H1 (cell line): Measurements from ENCODE around the gene MGAT5B. TPM values are rescaled to one million over a fixed set of nuclear protein-coding genes. Genes with fewer than 3 reads are reported as not detected.

Experiments
- CTCF ChIA-PET: fragments of 300-600 bp; sonication (Branson Sonifier 250); formaldehyde crosslinking; loops from one replicate; lab custom pipeline; 2021; ENCODE audit not compliant: partially characterized antibody; lab: Charles Lee
- POLR2A ChIA-PET: fragments of 300-600 bp; sonication (Branson Sonifier 250); formaldehyde crosslinking; loops from one replicate; lab custom pipeline; 2021; ENCODE audit warnings: inconsistent platforms; ENCODE audit not compliant: partially characterized antibody; lab: Charles Lee
- DNase-seq, 2 experiments: peaks; one replicate each; pipeline versions ENCODE4 v3.0.0 to v3.0.0-alpha.2; 2010 to 2022; ENCODE audit warnings: low spot score in 2 of 2, low read depth in 1 of 2, mixed read lengths in 1 of 2
- FAIRE-seq: peaks from 2 replicates; lab custom pipeline; 2011; peaks lifted over from hg19 to GRCh38; lab: Jason Lieb, UNC
- H2AFZ ChIP-seq: 2 replicates; pipeline ENCODE4 v1.8.1; 2012; ENCODE audit warnings: low read length, inconsistent platforms
- H2AK5ac ChIP-seq: 2 replicates; pipeline ENCODE4 v1.6.1; 2013; ENCODE audit warnings: low read depth, low read length
- H2BK120ac ChIP-seq: replicated peaks from 2 replicates; pipeline ENCODE3; 2013; ENCODE audit warnings: low read depth, low read length, inconsistent platforms
- H2BK12ac ChIP-seq: 2 replicates; pipeline ENCODE4 v1.6.1; 2013; ENCODE audit warnings: low read depth, low read length
- H2BK15ac ChIP-seq: 2 replicates; pipeline ENCODE4 v1.6.1; 2013; ENCODE audit warnings: low read length
- H2BK20ac ChIP-seq: 2 replicates; pipeline ENCODE4 v1.6.1; 2013; ENCODE audit warnings: low read length
- H2BK5ac ChIP-seq: 2 replicates; pipeline ENCODE4 v1.6.1; 2013; ENCODE audit warnings: low read depth, low read length
- H3K14ac ChIP-seq: 2 replicates; pipeline ENCODE4 v1.6.1; 2013; ENCODE audit warnings: inconsistent platforms; ENCODE audit not compliant: insufficient read length
- H3K18ac ChIP-seq: 2 replicates; pipeline ENCODE4 v1.6.1; 2013; ENCODE audit warnings: low read length; ENCODE audit errors: extremely low read depth
- H3K23ac ChIP-seq: 2 replicates; pipeline ENCODE4 v1.6.1; 2013; ENCODE audit warnings: inconsistent platforms; ENCODE audit not compliant: insufficient read length
- H3K23me2 ChIP-seq: 2 replicates; pipeline ENCODE4 v1.6.1; 2013; ENCODE audit warnings: low read depth, low read length
- H3K27ac ChIP-seq: 2 replicates; pipeline ENCODE4 v1.6.1; 2011; ENCODE audit warnings: low read depth, low read length, inconsistent platforms
- H3K27me3 ChIP-seq, 4 experiments: replicated peaks in 1 of 4; 1 replicate in 1 of 4; 2 replicates in 3 of 4; pipeline versions ENCODE4 v1.6.1 to v1.8.1; 2011 to 2013; ENCODE audit warnings: low read length in 3 of 4, mild to moderate bottlenecking in 3 of 4, inconsistent platforms in 2 of 4, mixed read lengths in 2 of 4, moderate library complexity in 1 of 4; ENCODE audit not compliant: control insufficient read depth in 3 of 4, insufficient read depth in 3 of 4; ENCODE audit errors: extremely low read depth in 1 of 4
- H3K36me3 ChIP-seq, 4 experiments: 2 replicates each; pipeline versions ENCODE4 v1.6.1 to v1.8.1; 2011 to 2013; ENCODE audit warnings: mild to moderate bottlenecking in 4 of 4, low read length in 3 of 4, moderate library complexity in 2 of 4, control low read depth in 1 of 4, inconsistent platforms in 1 of 4; ENCODE audit not compliant: insufficient read depth in 4 of 4, control insufficient read depth in 2 of 4
- H3K4ac ChIP-seq: replicated peaks from 2 replicates; pipeline ENCODE3; 2013; ENCODE audit warnings: low read length, low read depth, mixed read lengths, inconsistent platforms; ENCODE audit not compliant: insufficient read length
- H3K4me1 ChIP-seq, 4 experiments: replicated peaks in 1 of 4; 1 replicate in 1 of 4; 2 replicates in 3 of 4; pipeline versions ENCODE4 v1.6.1 to v1.8.1; 2011 to 2013; ENCODE audit warnings: low read length in 3 of 4, inconsistent platforms in 2 of 4, mixed read lengths in 1 of 4; ENCODE audit not compliant: insufficient read depth in 4 of 4, control insufficient read depth in 3 of 4
- H3K4me2 ChIP-seq, 2 experiments: 2 replicates each; pipeline versions ENCODE4 v1.6.1 to v1.8.1; 2011 to 2013; ENCODE audit warnings: low read depth in 2 of 2, low read length in 2 of 2, control low read depth in 1 of 2, inconsistent platforms in 1 of 2, mild to moderate bottlenecking in 1 of 2; ENCODE audit not compliant: insufficient read depth in 1 of 2
- H3K4me3 ChIP-seq, 4 experiments: fragments of 200-600, 300-600 bp in 1 of 4; sonication (generic), shearing (Covaris generic), sonication (Bioruptor Twin) in 1 of 4; 2 replicates each; pipeline versions ENCODE4 v1.5.1 to v1.8.1; 2011 to 2016; ENCODE audit warnings: low read length in 4 of 4, low read depth in 3 of 4, control low read depth in 2 of 4, inconsistent platforms in 2 of 4, mild to moderate bottlenecking in 2 of 4, mixed read lengths in 1 of 4, moderate library complexity in 1 of 4; ENCODE audit not compliant: insufficient read depth in 2 of 4; ENCODE audit errors: extremely low read depth in 1 of 4
- H3K56ac ChIP-seq: replicated peaks from 2 replicates; pipeline ENCODE3; 2013; ENCODE audit warnings: low read depth, mild to moderate bottlenecking, mixed read lengths, low read length, inconsistent platforms; ENCODE audit not compliant: insufficient read length
- H3K79me1 ChIP-seq: 2 replicates; pipeline ENCODE4 v1.6.1; 2013; ENCODE audit warnings: low read depth, low read length, control low read depth
- H3K79me2 ChIP-seq, 2 experiments: 2 replicates each; pipeline versions ENCODE4 v1.6.1 to v1.8.1; 2012 to 2013; ENCODE audit warnings: low read length in 2 of 2, mild to moderate bottlenecking in 2 of 2, inconsistent platforms in 1 of 2; ENCODE audit not compliant: insufficient read depth in 2 of 2, control insufficient read depth in 1 of 2
- H3K9ac ChIP-seq, 4 experiments: replicated peaks in 1 of 4; 1 replicate in 1 of 4; 2 replicates in 3 of 4; pipeline versions ENCODE4 v1.6.1 to v1.8.1; 2011 to 2013; ENCODE audit warnings: low read depth in 3 of 4, low read length in 3 of 4, control low read depth in 2 of 4, mild to moderate bottlenecking in 2 of 4, moderate library complexity in 2 of 4, inconsistent platforms in 1 of 4; ENCODE audit errors: extremely low read depth in 1 of 4
- H3K9me3 ChIP-seq, 2 experiments: 2 replicates each; pipeline versions ENCODE4 v1.6.1 to v1.8.1; 2012 to 2013; ENCODE audit warnings: mild to moderate bottlenecking in 2 of 2, moderate library complexity in 2 of 2, control low read depth in 1 of 2, inconsistent platforms in 1 of 2, low read depth in 1 of 2, low read length in 1 of 2, mixed read lengths in 1 of 2; ENCODE audit not compliant: insufficient read depth in 2 of 2
- H4K20me1 ChIP-seq, 2 experiments: replicated peaks in 1 of 2; 2 replicates each; pipeline versions ENCODE3 to v1.8.1; 2011 to 2013; ENCODE audit warnings: inconsistent platforms in 2 of 2, low read length in 2 of 2, mild to moderate bottlenecking in 1 of 2; ENCODE audit not compliant: insufficient read depth in 2 of 2, control insufficient read depth in 1 of 2
- H4K5ac ChIP-seq: 2 replicates; pipeline ENCODE4 v1.6.1; 2013; ENCODE audit warnings: low read length, low read depth, mixed read lengths, inconsistent platforms; ENCODE audit not compliant: insufficient read length
- H4K8ac ChIP-seq: 2 replicates; pipeline ENCODE4 v1.8.0; 2013; ENCODE audit warnings: mild to moderate bottlenecking, moderate library complexity, low read length, inconsistent platforms; ENCODE audit not compliant: insufficient read depth; ENCODE audit errors: extremely low read depth
- H4K91ac ChIP-seq: replicated peaks from 2 replicates; pipeline ENCODE3; 2013; ENCODE audit warnings: low read length, mixed read lengths, inconsistent platforms; ENCODE audit not compliant: insufficient read length
- ASH2L ChIP-seq: fragments of 200-600, 300-600 bp; sonication (generic); IDR thresholded peaks from one replicate; pipeline ENCODE4 v1.7.1; 2017; ENCODE audit warnings: low read length
- CREB1 ChIP-seq: IDR thresholded peaks from 2 replicates; pipeline ENCODE4 v1.6.1; 2012; ENCODE audit warnings: inconsistent platforms
- NANOG ChIP-seq: IDR thresholded peaks from 2 replicates; pipeline ENCODE4 v1.6.1; 2011; ENCODE audit warnings: low read length, low read depth, mild to moderate bottlenecking, inconsistent platforms; ENCODE audit not compliant: insufficient read depth, poor library complexity, severe bottlenecking
- NRF1 ChIP-seq: IDR thresholded peaks from 2 replicates; pipeline ENCODE4 v1.6.1; 2011; ENCODE audit warnings: mild to moderate bottlenecking, low read depth, low read length, improper control_type of control experiment
- PHF8 ChIP-seq: fragments of 200-600 bp; sonication (generic); conservative IDR thresholded peaks from 2 replicates; pipeline ENCODE4 v1.7.1; 2012; ENCODE audit warnings: low read depth, mild to moderate bottlenecking, inconsistent platforms, low read length, moderate library complexity
- POU5F1 ChIP-seq: IDR thresholded peaks from 2 replicates; pipeline ENCODE4 v1.6.1; 2011; ENCODE audit warnings: low read depth, mild to moderate bottlenecking, low read length, moderate library complexity
- SIN3A ChIP-seq, 2 experiments: IDR thresholded peaks in 1 of 2; conservative IDR thresholded peaks in 1 of 2; 2 replicates each; pipeline ENCODE4 v1.6.1; 2011 to 2012; ENCODE audit warnings: low read length in 2 of 2, improper control_type of control experiment in 1 of 2, low read depth in 1 of 2, mild to moderate bottlenecking in 1 of 2
- TBP ChIP-seq: IDR thresholded peaks from 2 replicates; pipeline ENCODE4 v1.6.1; 2011; ENCODE audit warnings: low read depth, low read length, improper control_type of control experiment
- TEAD4 ChIP-seq: IDR thresholded peaks from 2 replicates; pipeline ENCODE4 v1.6.1; 2012; ENCODE audit warnings: low read depth, low read length, inconsistent platforms, mixed read lengths
- WGBS, 2 experiments: shearing (Covaris generic) in 1 of 2; methylation state at CpG; one replicate each; pipeline versions ENCODE4 v1.1.6 to v1.1.7; 2013 to 2015; ENCODE audit warnings: low lambda C conversion rate in 2 of 2, mixed read lengths in 2 of 2, inconsistent platforms in 1 of 2, low coverage in 1 of 2, missing lambda C conversion rate in 1 of 2; ENCODE audit not compliant: insufficient replicate concordance in 2 of 2, insufficient coverage in 1 of 2, insufficient read length in 1 of 2; ENCODE audit errors: extremely low coverage in 1 of 2, missing lambda C conversion rate in 1 of 2; 5-methylcytosine and 5-hydroxymethylcytosine counted together
- polyA plus RNA-seq, 7 experiments: library from polyadenylated mRNA; depleted of rRNA in 3 of 7; stranded (reverse) in 5 of 7; unstranded in 2 of 7; fragments of >200 nt in 5 of 7; fragments of 200-250 nt in 2 of 7; gene quantifications; 1 replicate in 5 of 7; 2 replicates in 1 of 7; 4 replicates in 1 of 7; pipeline versions ENCODE4 v1.2.1 to v1.2.3, GENCODE V29; 2011 to 2013; ENCODE audit warnings: missing spikeins in 2 of 7, mixed read lengths in 2 of 7
- total RNA-seq: library from RNA; stranded (reverse); fragmentation: NEBNext Ultra II Directional; extraction: Animal tissue kit (Norgen Biotek cat#: 25700); gene quantifications from 2 replicates; pipeline ENCODE4 v1.2.1, GENCODE V29; 2021
- TF ChIP-seq, protein P1 (sequence below): IDR thresholded peaks from 2 replicates; pipeline ENCODE4 v1.6.1; 2012; ENCODE audit warnings: inconsistent platforms
- TF ChIP-seq, protein P2 (sequence below), 3 experiments: IDR thresholded peaks; 1 replicate in 2 of 3; 2 replicates in 1 of 3; pipeline versions ENCODE4 v1.5.1 to v1.6.1; 2011; ENCODE audit warnings: low read length in 3 of 3, mild to moderate bottlenecking in 3 of 3, inconsistent platforms in 2 of 3, low read depth in 1 of 3, moderate library complexity in 1 of 3; ENCODE audit not compliant: insufficient read depth in 1 of 3; ENCODE audit errors: control extremely low read depth in 1 of 3

Gene MGAT5B
- total and polyA plus RNA-seq, 2 of the 8 experiments (the other 6 are each of a cell fraction or from before 2014, with no cell fraction given): 7.9 to 8.2 TPM

DNA sequence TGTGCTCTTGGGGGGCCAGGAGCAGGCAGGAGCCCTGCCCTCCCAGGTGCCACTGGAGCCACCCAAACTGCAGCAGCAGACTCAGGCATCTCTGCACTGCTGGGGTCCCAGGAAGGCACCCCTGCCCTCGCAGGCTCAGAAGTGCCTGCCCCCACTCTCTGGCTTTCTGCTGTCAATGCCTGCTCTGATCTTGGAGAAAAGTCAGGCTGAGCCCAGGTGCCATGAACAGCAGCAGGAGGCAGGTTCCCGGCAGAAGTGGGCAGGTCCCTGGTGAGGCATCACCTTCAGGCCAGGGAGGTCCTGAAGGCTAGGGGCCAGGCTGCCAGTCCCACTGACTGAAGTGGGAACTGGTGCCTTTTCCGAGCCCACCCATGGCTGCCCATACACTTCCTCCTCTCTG is 106.5 kb downstream of the MGAT5B start:
- Histone ChIP-seq H3K9me3 (peaks cover 3 to 11% of the 10 kb centered on the region in 2 experiments; a peak in 2 of 4 replicates), H3K79me1 (no peaks in the 10 kb centered on the region), H3K27ac (no peak overlapping the region), H3K56ac (no peak overlapping the region), H3K4me3 (no peak overlapping the region), H2AK5ac (no peak overlapping the region), H4K8ac (no peak overlapping the region), H3K4me2 (no peak overlapping the region), H4K91ac (no peak overlapping the region), H4K5ac (no peak overlapping the region), H2AFZ (no peak overlapping the region), H3K36me3 (no peaks in the 10 kb centered on the region), H3K79me2 (no peaks in the 10 kb centered on the region), H3K27me3 (no peaks in the 10 kb centered on the region), H3K9ac (no peak overlapping the region), H3K4ac (no peak overlapping the region), H2BK15ac (no peak overlapping the region), H2BK5ac (no peak overlapping the region), H3K18ac (no peak overlapping the region), H3K14ac (no peak overlapping the region), H3K4me1 (peaks cover 5 to 15% (median 12%) of the 10 kb centered on the region in 4 experiments), H2BK20ac (no peak overlapping the region), H3K23me2 (no peaks in the 10 kb centered on the region; the same call in 1 of the 2 replicates), H2BK12ac (no peak overlapping the region), H2BK120ac (no peak overlapping the region), H3K23ac (no peak overlapping the region), H4K20me1 (no peaks in the 10 kb centered on the region)
- ChIA-PET CTCF (interaction anchor here (0.9 to 1.3 kb wide), 2 partner anchors 21 to 107 kb away, joined by 3 read pairs; partner anchors contain the start of gene MGAT5B), POLR2A (no interaction called here)
- FAIRE-seq (no peak), DNase-seq (no peak)
- 72% methylated on average over 3 of the region's 3 CpGs; no CpG with 5 or more reads in 1 of the 2 experiments for WGBS, 2 experiments
- TF ChIP-seq NRF1: no peak
- TF ChIP-seq, protein P1, sequence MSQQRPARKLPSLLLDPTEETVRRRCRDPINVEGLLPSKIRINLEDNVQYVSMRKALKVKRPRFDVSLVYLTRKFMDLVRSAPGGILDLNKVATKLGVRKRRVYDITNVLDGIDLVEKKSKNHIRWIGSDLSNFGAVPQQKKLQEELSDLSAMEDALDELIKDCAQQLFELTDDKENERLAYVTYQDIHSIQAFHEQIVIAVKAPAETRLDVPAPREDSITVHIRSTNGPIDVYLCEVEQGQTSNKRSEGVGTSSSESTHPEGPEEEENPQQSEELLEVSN: no peak
- no peak for TF ChIP-seq TEAD4
- TF ChIP-seq NANOG: no peak
- no peak for TF ChIP-seq CREB1
- TF ChIP-seq ASH2L: no peak
- TF ChIP-seq SIN3A (conservative IDR thresholded peaks at IDR 0.05 in 1 of 2, IDR thresholded peaks at IDR 0.05 in 1 of 2; ENCODE audit: low read depth in 1 of 2, low read length in 2 of 2): no peak
- TF ChIP-seq PHF8: no peak
- no peak for TF ChIP-seq TBP
- no peak for TF ChIP-seq POU5F1
- TF ChIP-seq, protein P2, sequence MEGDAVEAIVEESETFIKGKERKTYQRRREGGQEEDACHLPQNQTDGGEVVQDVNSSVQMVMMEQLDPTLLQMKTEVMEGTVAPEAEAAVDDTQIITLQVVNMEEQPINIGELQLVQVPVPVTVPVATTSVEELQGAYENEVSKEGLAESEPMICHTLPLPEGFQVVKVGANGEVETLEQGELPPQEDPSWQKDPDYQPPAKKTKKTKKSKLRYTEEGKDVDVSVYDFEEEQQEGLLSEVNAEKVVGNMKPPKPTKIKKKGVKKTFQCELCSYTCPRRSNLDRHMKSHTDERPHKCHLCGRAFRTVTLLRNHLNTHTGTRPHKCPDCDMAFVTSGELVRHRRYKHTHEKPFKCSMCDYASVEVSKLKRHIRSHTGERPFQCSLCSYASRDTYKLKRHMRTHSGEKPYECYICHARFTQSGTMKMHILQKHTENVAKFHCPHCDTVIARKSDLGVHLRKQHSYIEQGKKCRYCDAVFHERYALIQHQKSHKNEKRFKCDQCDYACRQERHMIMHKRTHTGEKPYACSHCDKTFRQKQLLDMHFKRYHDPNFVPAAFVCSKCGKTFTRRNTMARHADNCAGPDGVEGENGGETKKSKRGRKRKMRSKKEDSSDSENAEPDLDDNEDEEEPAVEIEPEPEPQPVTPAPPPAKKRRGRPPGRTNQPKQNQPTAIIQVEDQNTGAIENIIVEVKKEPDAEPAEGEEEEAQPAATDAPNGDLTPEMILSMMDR (IDR thresholded peaks at IDR 0.05; ENCODE audit: control extremely low read depth in 1 of 3, insufficient read depth in 1 of 3, low read depth in 1 of 3, low read length in 3 of 3): no peak
